Neural progenitor cell (in vitro differentiated cells): ENCODE data around the gene TDG. TPM values are rescaled to one million over a fixed set of nuclear protein-coding genes. Genes with fewer than 3 reads are reported as not detected.

Experiments used
- DNase-seq: peaks from one replicate; pipeline ENCODE4 v3.0.0-alpha.2; 2016; ENCODE audit warnings: low spot score
- H2AFZ ChIP-seq: fragments of 200-600 bp; sonication (generic); replicated peaks from 2 replicates; pipeline ENCODE4 v1.6.1; 2016; ENCODE audit warnings: antibody characterized with exemption
- H3F3A ChIP-seq: fragments of 200-600 bp; sonication (generic); 2 replicates; pipeline ENCODE4 v1.6.1; 2016; ENCODE audit warnings: antibody characterized with exemption, low read depth
- H3K27ac ChIP-seq: fragments of 200-600 bp; sonication (generic); 2 replicates; pipeline ENCODE4 v1.5.1; 2016; ENCODE audit warnings: mild to moderate bottlenecking
- H3K27me3 ChIP-seq: fragments of 200-600 bp; sonication (generic); 2 replicates; pipeline ENCODE4 v1.6.1; 2016; ENCODE audit warnings: mild to moderate bottlenecking, moderate library complexity
- H3K36me3 ChIP-seq: fragments of 200-600 bp; sonication (generic); 2 replicates; pipeline ENCODE4 v1.5.1; 2016
- H3K4me1 ChIP-seq: fragments of 200-600 bp; sonication (generic); 2 replicates; pipeline ENCODE4 v1.6.1; 2016; ENCODE audit warnings: mixed run types
- H3K4me2 ChIP-seq: fragments of 200-600 bp; sonication (generic); 2 replicates; pipeline ENCODE4 v1.6.1; 2016
- H3K4me3 ChIP-seq: fragments of 200-600 bp; sonication (generic); 2 replicates; pipeline ENCODE4 v1.5.1; 2016
- H3K79me2 ChIP-seq: fragments of 200-600 bp; sonication (generic); 2 replicates; pipeline ENCODE4 v1.6.1; 2016; ENCODE audit warnings: low read depth
- H3K9ac ChIP-seq: fragments of 200-600 bp; sonication (generic); 2 replicates; pipeline ENCODE4 v1.6.1; 2016
- H3K9me3 ChIP-seq: fragments of 200-600 bp; sonication (generic); 2 replicates; pipeline ENCODE4 v1.5.1; 2016; ENCODE audit warnings: low read depth
- H4K20me1 ChIP-seq: fragments of 200-600 bp; sonication (generic); 2 replicates; pipeline ENCODE4 v1.6.1; 2016; ENCODE audit warnings: low read depth
- H3K27ac Mint-ChIP-seq: 3 replicates; pipeline ENCODE4 v1.8.0; 2021; ENCODE audit warnings: mixed read lengths
- H3K27me3 Mint-ChIP-seq: 2 replicates; pipeline ENCODE4 v1.8.0; 2022; ENCODE audit warnings: low read depth, mild to moderate bottlenecking, inconsistent platforms, moderate library complexity, mixed read lengths; ENCODE audit not compliant: insufficient read depth
- H3K36me3 Mint-ChIP-seq: 3 replicates; pipeline ENCODE4 v1.8.0; 2021; ENCODE audit warnings: mixed read lengths
- H3K4me1 Mint-ChIP-seq: 3 replicates; pipeline ENCODE4 v1.8.0; 2021; ENCODE audit warnings: mixed read lengths
- H3K4me3 Mint-ChIP-seq: 3 replicates; pipeline ENCODE4 v1.8.0; 2021; ENCODE audit warnings: mild to moderate bottlenecking, moderate library complexity, mixed read lengths
- H3K9me3 Mint-ChIP-seq: 3 replicates; pipeline ENCODE4 v1.8.0; 2020; ENCODE audit warnings: mixed read lengths
- CTCF ChIP-seq: fragments of 200-600 bp; sonication (generic); IDR thresholded peaks from 2 replicates; pipeline ENCODE4 v1.5.1; 2017; ENCODE audit warnings: antibody characterized with exemption, mild to moderate bottlenecking
- EZH2 ChIP-seq: fragments of 200-600 bp; sonication (generic); IDR thresholded peaks from 2 replicates; pipeline ENCODE4 v1.6.1; 2017; ENCODE audit warnings: antibody characterized with exemption, mild to moderate bottlenecking, moderate library complexity
- EZH2phosphoT487 ChIP-seq: fragments of 200-600 bp; sonication (generic); IDR thresholded peaks from 2 replicates; pipeline ENCODE4 v1.6.1; 2017; ENCODE audit warnings: antibody characterized with exemption
- total RNA-seq: library from RNA; depleted of rRNA; stranded (reverse); fragments of >200 nt; gene quantifications from 2 replicates; pipeline ENCODE4 v1.2.3, GENCODE V29; 2015; ENCODE audit warnings: low replicate concordance

TDG gene
- total RNA-seq, 1 donor from 2014 or later, result 88.1 TPM

- no peaks in the 10 kb centered on the region for H3K27me3 ChIP-seq
- H3F3A ChIP-seq, result peaks cover 6% of the 10 kb centered on the region
- H3K4me2 ChIP-seq, result no peak overlapping the region
- no peak overlapping the region for H3K4me3 Mint-ChIP-seq
- no peaks in the 10 kb centered on the region for H3K9me3 Mint-ChIP-seq
- no peaks in the 10 kb centered on the region for H3K9me3 ChIP-seq
- no peaks in the 10 kb centered on the region for H4K20me1 ChIP-seq
- no peaks in the 10 kb centered on the region for H3K4me1 Mint-ChIP-seq
- no peak overlapping the region for H2AFZ ChIP-seq
- H3K27me3 Mint-ChIP-seq, result no peaks in the 10 kb centered on the region
- no peak overlapping the region for H3K9ac ChIP-seq
- no peak overlapping the region for H3K4me3 ChIP-seq
- TF ChIP-seq CTCF (no peak), EZH2phosphoT487 (no peak), EZH2 (no peak)
- no peaks in the 10 kb centered on the region for H3K79me2 ChIP-seq
- H3K27ac ChIP-seq, result no peak overlapping the region
- no peaks in the 10 kb centered on the region for H3K36me3 Mint-ChIP-seq
- H3K27ac Mint-ChIP-seq, result no peak overlapping the region
- no peak for DNase-seq
- H3K36me3 ChIP-seq, result peaks cover 5% of the 10 kb centered on the region
- no peaks in the 10 kb centered on the region for H3K4me1 ChIP-seq
Observed at GRCh38 chr12:103994235-103994634, 28.6 kb downstream of the TDG start.

GRCh38 chr12:103996595-103996994 lies 30.9 kb downstream of the TDG start:
- H3F3A ChIP-seq, result no peaks in the 10 kb centered on the region
- no peaks in the 10 kb centered on the region for H4K20me1 ChIP-seq
- no peak overlapping the region for H3K27ac Mint-ChIP-seq
- no peaks in the 10 kb centered on the region for H3K27me3 ChIP-seq
- H3K36me3 ChIP-seq, result no peaks in the 10 kb centered on the region
- no peaks in the 10 kb centered on the region for H3K36me3 Mint-ChIP-seq
- no peak overlapping the region for H3K27ac ChIP-seq
- H3K9me3 Mint-ChIP-seq, result no peaks in the 10 kb centered on the region
- no peak for TF ChIP-seq EZH2
- TF ChIP-seq CTCF, result no peak
- TF ChIP-seq EZH2phosphoT487, result no peak
- no peaks in the 10 kb centered on the region for H3K27me3 Mint-ChIP-seq
- no peaks in the 10 kb centered on the region for H3K4me1 ChIP-seq
- DNase-seq, result no peak
- no peak overlapping the region for H3K4me3 Mint-ChIP-seq
- H3K9me3 ChIP-seq, result no peaks in the 10 kb centered on the region
- no peak overlapping the region for H3K9ac ChIP-seq
- no peak overlapping the region for H2AFZ ChIP-seq
- H3K79me2 ChIP-seq, result no peaks in the 10 kb centered on the region
- no peak overlapping the region for H3K4me3 ChIP-seq
- no peak overlapping the region for H3K4me2 ChIP-seq
- no peaks in the 10 kb centered on the region for H3K4me1 Mint-ChIP-seq

GRCh38 chr12:103997286-103997900 lies 31.7 kb downstream of the TDG start:
- Mint-ChIP-seq H3K4me3 (no peak overlapping the region), H3K27ac (no peak overlapping the region), H3K36me3 (no peaks in the 10 kb centered on the region), H3K4me1 (no peaks in the 10 kb centered on the region), H3K9me3 (no peaks in the 10 kb centered on the region), H3K27me3 (no peaks in the 10 kb centered on the region)
- Histone ChIP-seq H2AFZ (no peak overlapping the region), H3K9ac (no peak overlapping the region), H3K27ac (no peak overlapping the region), H3K4me2 (no peak overlapping the region), H3F3A (no peaks in the 10 kb centered on the region), H3K4me1 (no peaks in the 10 kb centered on the region), H3K9me3 (no peaks in the 10 kb centered on the region), H3K4me3 (no peak overlapping the region), H3K79me2 (no peaks in the 10 kb centered on the region), H3K36me3 (no peaks in the 10 kb centered on the region), H3K27me3 (no peaks in the 10 kb centered on the region), H4K20me1 (no peaks in the 10 kb centered on the region)
- TF ChIP-seq CTCF (no peak), EZH2phosphoT487 (no peak), EZH2 (no peak)
- no peak for DNase-seq
